Measurements from ENCODE around the gene PDE1A.

Gene PDE1A

DNA sequence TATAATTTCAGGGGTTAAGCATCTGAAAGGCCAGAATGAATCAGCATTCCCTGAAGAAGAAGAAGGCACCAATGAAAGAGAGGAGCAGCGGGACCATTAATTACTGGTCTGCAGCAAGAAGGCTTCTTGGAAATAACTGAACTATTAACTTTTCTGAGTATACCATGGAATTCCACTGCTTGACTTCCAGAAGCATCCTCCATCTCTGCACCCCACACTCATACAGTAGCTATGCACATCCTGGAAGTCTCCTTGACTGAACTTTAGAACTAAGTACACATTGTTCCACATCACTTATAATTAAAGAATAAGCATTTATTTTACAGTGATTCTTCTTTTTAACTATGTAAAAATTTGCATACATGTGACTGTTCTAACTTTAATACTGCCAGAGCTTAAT is 309.6 kb downstream of the PDE1A start:
- in situ Hi-C loops (cut with HindIII; ENCODE audit: low pct_ligation_motif_present, low sequenced_read_pairs), result no loop called here
- no peak overlapping the region for H3K4me3 ChIP-seq (ENCODE audit: low read depth, low read length)
- H3K36me3 ChIP-seq (replicated peaks), result no peaks in the 10 kb centered on the region
- H3K27ac ChIP-seq, result no peak overlapping the region
- TF ChIP-seq, protein P1, sequence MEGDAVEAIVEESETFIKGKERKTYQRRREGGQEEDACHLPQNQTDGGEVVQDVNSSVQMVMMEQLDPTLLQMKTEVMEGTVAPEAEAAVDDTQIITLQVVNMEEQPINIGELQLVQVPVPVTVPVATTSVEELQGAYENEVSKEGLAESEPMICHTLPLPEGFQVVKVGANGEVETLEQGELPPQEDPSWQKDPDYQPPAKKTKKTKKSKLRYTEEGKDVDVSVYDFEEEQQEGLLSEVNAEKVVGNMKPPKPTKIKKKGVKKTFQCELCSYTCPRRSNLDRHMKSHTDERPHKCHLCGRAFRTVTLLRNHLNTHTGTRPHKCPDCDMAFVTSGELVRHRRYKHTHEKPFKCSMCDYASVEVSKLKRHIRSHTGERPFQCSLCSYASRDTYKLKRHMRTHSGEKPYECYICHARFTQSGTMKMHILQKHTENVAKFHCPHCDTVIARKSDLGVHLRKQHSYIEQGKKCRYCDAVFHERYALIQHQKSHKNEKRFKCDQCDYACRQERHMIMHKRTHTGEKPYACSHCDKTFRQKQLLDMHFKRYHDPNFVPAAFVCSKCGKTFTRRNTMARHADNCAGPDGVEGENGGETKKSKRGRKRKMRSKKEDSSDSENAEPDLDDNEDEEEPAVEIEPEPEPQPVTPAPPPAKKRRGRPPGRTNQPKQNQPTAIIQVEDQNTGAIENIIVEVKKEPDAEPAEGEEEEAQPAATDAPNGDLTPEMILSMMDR (IDR thresholded peaks at IDR 0.05; ENCODE audit: low read depth, low read length, missing control alignments), result no peak
- DNase-seq, result no peak
- no peaks in the 10 kb centered on the region for H3K27me3 ChIP-seq (replicated peaks)

DNA sequence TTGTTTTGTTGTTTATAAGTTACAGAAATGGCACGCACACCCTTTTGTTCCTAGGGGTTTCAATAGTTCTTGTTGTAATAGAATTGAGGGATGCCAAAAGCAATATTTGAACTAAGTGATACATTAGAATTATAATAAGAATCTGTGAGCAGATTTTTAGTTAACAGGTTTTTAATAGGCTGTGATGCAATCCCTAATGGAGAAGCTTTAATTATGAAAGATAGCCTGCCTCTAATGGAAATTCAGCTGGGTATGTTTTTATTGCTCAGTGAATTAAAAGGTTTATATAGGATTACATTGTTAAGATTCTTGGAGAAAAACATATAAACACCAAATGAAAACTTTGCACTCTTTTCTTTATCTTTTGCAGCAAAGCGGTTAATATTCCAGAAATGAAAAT is 310.1 kb downstream of the PDE1A start:
- H3K27me3 ChIP-seq (replicated peaks), result no peaks in the 10 kb centered on the region
- in situ Hi-C loops (cut with HindIII; ENCODE audit: low pct_ligation_motif_present, low sequenced_read_pairs), result no loop called here
- TF ChIP-seq, protein P1 (IDR thresholded peaks at IDR 0.05; ENCODE audit: low read depth, low read length, missing control alignments), result no peak

DNA sequence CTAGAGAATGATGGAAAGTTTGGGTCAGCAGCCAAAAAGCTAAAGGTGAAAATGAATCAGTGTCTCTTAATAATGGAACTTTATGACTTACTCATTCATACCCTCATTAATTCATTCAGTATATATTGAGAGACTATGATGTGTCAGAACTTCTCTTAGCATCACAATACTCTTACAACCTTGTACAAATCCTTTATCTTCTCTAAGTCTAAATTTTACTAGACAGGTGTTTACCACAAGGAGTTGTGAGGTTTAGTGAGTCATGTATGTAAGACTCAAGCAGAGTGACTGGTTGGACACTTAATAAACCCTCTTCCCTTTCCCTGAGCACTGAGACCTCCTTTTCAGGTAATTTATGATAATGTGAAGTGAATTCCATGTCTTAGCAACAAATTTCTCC is 311.6 kb downstream of the PDE1A start:
- no peaks in the 10 kb centered on the region for H3K36me3 ChIP-seq (replicated peaks)

More for the DNA sequence above, 310.1 kb downstream of the PDE1A start:
- Histone ChIP-seq H3K4me3 (ENCODE audit: low read depth, low read length) (no peak overlapping the region), H3K27ac (no peak overlapping the region), H3K36me3 (replicated peaks) (no peaks in the 10 kb centered on the region)
- DNase-seq, result no peak

DNA sequence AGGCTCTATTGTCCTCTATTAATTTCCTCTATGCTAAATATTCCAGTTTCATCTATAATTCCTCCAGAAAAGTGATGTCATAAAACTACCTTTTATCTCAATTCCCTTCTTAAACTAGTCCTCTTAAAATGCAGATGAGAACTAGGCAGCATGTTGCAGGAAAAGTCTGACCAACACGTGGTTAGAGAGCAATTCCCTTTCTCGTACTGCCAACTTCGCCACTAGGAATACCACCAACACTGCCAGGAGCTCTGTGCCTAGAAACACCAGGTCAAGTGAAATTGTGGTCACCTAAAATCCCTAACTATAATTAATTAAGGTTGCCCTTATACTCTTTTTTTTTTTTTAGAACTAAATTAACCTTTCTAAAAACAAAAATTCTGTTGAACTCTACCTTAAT is 313.5 kb downstream of the PDE1A start:
- Histone ChIP-seq H3K27me3 (replicated peaks) (no peaks in the 10 kb centered on the region), H3K4me3 (ENCODE audit: low read depth, low read length) (no peak overlapping the region), H3K27ac (no peak overlapping the region), H3K36me3 (replicated peaks) (no peaks in the 10 kb centered on the region)
- DNase-seq, result no peak
- TF ChIP-seq, protein P1 (IDR thresholded peaks at IDR 0.05; ENCODE audit: low read depth, low read length, missing control alignments), result no peak
- in situ Hi-C loops (cut with HindIII; ENCODE audit: low pct_ligation_motif_present, low sequenced_read_pairs), result no loop called here

More for the DNA sequence above, 311.6 kb downstream of the PDE1A start:
- no peaks in the 10 kb centered on the region for H3K27me3 ChIP-seq (replicated peaks)
- H3K27ac ChIP-seq, result no peak overlapping the region
- no peak overlapping the region for H3K4me3 ChIP-seq (ENCODE audit: low read depth, low read length)
- no peak for DNase-seq
- TF ChIP-seq, protein P1 (IDR thresholded peaks at IDR 0.05; ENCODE audit: low read depth, low read length, missing control alignments), result no peak
- in situ Hi-C loops (cut with HindIII; ENCODE audit: low pct_ligation_motif_present, low sequenced_read_pairs), result no loop called here

DNA sequence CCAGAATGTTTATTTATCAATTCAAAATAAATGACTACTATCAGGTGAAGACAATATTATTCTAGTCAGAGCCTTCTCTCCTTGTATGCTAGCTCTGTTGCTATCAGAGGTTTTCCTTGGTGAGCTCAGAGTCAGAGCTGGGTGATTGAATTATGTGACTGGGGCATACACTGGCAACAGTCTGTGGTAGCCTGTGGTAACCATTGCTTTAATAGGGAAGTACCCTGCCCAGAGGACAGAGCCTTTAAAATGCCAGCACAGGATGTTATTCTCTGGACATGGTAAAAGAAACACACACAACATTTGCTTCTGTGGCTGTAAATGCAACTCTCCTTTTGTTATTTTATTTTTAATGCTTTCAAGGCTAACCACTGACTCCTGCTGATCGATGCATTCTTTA is 316.5 kb downstream of the PDE1A start:
- in situ Hi-C loops (cut with HindIII; ENCODE audit: low pct_ligation_motif_present, low sequenced_read_pairs), result no loop called here
- no peak overlapping the region for H3K27ac ChIP-seq

DNA sequence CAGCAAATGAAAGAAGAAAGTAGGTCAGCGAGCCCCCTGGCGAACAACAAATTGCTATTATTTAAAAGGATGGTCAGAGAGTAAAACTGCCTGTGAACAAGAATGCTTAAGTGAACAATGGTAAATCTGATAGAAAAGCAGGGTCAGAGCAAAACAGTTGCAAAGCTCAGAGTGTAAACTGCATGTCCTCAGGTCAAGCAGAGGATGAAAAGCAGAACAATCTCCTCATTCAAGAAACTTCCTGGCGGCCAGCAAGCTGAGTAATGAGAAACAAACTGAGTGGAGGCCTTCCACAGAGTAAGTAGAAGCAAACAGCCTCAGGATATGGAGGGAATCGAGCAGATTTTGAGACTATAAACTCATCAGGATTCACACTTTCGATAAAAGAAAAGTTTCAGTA is 323.3 kb downstream of the PDE1A start:
- no peaks in the 10 kb centered on the region for H3K36me3 ChIP-seq (replicated peaks)
- TF ChIP-seq, protein P1 (IDR thresholded peaks at IDR 0.05; ENCODE audit: low read depth, low read length, missing control alignments), result no peak
- H3K27ac ChIP-seq, result no peak overlapping the region
- H3K4me3 ChIP-seq (ENCODE audit: low read depth, low read length), result no peak overlapping the region
- H3K27me3 ChIP-seq (replicated peaks), result no peaks in the 10 kb centered on the region
- in situ Hi-C loops (cut with HindIII; ENCODE audit: low pct_ligation_motif_present, low sequenced_read_pairs), result no loop called here
- no peak for DNase-seq

More for the DNA sequence above, 316.5 kb downstream of the PDE1A start:
- TF ChIP-seq, protein P1 (IDR thresholded peaks at IDR 0.05; ENCODE audit: low read depth, low read length, missing control alignments), result no peak
- no peaks in the 10 kb centered on the region for H3K27me3 ChIP-seq (replicated peaks)
- no peaks in the 10 kb centered on the region for H3K36me3 ChIP-seq (replicated peaks)
- no peak overlapping the region for H3K4me3 ChIP-seq (ENCODE audit: low read depth, low read length)
- no peak for DNase-seq

Data from brain microvascular endothelial cell (primary cell).